GM21367 (cell line): ENCODE measurements around the gene DLGAP4.

ENCODE experiments used
- ATAC-seq: cut with Tn5 transposase; IDR thresholded peaks from one replicate; pipeline ENCODE4 v1.9.1; 2021; ENCODE audit not compliant: unreplicated experiment

Gene DLGAP4

DNA sequence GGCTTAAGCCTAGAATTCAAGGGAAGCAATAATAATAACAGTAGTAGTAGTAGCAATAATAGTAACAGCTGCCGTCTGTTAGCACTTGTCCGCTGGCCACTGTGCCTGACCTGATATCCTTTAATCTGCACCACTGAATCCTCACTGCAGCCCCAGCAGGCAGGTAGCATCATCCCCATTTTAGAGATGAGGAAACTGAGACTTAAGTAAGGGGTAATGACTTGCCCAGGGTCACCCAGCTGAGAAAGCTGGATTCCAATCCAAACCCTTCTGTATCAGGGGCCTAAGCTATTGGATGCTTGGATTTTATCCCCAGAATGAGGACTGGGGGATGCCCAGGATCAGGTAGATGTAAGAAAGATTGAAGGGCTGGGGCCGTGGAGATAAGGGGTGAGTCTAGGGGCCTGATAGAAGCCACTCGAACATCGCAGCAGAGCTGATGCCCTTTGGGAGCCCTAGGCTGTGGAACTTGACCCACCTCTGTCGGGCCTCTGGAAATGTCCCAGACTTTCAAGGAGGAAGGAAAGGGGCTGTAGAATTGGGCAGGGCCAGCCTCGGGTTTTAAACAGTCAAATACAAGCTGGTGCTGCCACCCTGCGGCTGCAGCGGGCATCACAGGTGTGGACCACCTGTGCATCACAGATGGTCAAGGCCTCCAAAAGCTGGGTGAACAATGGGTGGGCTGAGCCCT, 133.0 kb downstream of the DLGAP4 start:
- ATAC-seq = no peak

DNA sequence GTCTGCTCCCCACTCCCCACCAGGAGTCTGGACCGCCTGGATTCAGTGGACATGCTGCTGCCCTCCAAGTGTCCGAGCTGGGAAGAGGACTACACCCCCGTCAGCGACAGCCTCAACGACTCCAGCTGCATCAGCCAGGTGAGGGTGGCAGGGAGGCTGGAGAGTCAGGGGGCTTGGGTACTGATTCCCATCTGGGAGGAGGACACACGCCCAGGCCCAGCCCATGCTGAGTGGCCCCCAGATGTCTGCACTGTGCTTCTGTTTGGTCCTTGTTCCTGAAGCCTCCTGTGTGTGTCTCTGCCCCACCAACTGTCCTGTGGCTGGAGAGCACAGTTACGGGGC, 133.6 kb downstream of the DLGAP4 start:
- ATAC-seq = no peak

DNA sequence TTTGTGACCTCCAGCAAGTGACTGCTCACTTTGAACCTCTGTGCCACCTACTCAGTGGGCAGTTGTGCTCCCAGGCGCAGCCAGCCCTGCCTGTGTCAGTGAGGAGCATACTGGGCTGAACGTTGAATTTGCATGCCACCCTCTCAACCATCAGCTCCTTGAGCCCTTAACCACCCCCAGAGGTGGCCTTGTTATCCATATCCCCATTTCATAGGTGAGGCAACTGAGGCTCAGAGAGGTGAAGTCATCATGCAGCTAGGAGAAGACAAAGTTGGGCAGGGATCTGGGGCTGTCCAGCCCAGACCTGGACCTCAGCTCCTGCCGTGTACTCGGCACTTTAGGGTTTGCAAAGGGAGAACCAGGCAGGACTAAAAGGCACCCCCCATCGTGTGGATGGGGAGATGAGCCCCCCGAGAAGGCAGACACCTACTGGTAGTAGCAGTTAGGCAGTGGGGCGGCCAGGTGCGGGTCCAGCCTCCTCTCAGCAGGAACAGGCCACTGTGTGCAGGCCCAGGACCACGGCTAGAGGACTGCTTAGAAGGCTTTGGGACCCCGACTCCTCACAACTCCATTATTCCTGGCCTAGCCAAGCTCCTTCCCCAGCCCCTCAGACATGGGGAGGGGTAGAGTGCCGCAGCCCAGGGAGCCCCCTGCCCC, 134.4 kb downstream of the DLGAP4 start:
- ATAC-seq = no peak

GRCh38 chr20:36441027-36441414, 134.9 kb downstream of the DLGAP4 start:
- no peak for ATAC-seq

DNA sequence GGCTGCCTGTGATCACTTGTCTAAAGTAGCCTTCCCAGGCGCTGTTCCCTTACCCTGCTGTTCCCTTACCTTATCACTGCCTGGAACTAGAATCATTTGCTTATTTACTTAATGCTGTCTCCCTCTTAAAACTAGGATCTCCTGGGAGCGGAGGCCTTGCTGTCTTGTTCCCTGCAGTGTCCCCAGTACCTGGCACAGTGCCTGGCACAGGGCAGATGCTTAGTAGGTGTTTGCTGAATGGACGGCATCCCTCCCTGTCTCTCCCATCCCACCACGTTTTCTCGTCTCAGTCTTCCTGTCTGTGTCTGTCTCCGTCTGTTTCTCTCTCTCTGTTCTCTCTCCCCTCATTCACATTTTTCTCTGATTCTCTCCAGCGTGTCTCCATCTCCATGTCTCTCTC, 135.3 kb downstream of the DLGAP4 start:
- no peak for ATAC-seq

DNA sequence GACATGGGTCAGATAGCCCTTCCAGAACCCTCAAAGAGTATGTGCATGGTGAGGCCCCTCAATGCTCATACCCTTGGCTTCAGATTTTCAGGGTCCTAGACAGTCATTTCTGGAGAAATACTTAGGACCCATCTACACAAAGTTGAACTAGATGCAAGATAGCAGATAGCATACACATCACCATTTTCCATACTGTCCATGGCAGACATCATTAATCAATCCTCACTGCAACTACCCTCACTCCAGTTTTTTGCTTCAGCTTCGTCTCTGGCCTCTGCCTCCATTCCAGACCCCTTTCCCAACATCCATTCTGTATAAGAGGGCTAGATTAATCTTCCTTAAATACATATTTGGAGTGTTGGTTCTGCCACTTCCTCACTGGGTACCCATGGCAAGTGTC, 139.7 kb downstream of the DLGAP4 start:
- ATAC-seq = no peak

DNA sequence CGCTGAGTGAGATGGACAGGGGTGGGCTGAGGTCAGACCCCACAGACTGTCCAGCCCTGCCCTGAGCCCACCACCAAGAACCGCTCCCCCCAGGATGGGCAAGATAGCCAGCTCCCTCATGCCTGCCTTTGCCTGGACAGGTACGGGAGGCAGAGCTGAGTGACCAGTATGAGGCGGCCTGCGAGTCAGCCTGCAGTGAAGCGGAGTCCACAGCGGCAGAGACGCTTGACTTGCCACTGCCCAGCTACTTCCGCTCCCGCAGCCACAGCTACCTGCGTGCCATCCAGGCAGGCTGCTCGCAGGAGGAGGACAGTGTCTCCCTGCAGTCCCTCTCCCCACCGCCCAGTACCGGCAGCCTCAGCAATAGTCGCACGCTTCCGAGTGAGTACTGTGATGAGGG, 140.4 kb downstream of the DLGAP4 start:
- no peak for ATAC-seq

DNA sequence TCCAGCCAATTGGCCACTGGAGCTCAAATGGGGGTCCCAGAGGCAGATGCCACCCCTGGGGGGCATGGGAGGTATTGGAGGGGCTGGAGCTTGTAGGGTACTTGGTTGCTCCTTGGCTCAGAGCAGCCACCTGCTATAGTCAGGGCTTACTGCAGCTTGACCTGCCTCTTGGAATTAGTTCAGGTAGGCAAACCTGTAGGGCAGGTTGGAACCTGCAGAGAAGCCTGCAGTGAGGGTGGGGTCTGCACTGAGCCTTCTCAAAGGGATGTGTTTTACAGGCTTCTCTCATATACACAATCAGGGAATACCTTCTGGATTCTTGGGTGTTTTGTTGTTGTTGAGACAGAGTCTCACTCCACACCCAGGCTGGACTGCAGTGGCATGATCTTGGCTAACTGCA, 141.0 kb downstream of the DLGAP4 start:
- no peak for ATAC-seq

- no peak for ATAC-seq
These were observed 143.5 kb downstream of the DLGAP4 start for GRCh38 chr20:36449663-36450062.

GRCh38 chr20:36454332-36454697, 148.2 kb downstream of the DLGAP4 start:
- no peak for ATAC-seq

GRCh38 chr20:36454698-36455427, 148.7 kb downstream of the DLGAP4 start:
- ATAC-seq = no peak

DNA sequence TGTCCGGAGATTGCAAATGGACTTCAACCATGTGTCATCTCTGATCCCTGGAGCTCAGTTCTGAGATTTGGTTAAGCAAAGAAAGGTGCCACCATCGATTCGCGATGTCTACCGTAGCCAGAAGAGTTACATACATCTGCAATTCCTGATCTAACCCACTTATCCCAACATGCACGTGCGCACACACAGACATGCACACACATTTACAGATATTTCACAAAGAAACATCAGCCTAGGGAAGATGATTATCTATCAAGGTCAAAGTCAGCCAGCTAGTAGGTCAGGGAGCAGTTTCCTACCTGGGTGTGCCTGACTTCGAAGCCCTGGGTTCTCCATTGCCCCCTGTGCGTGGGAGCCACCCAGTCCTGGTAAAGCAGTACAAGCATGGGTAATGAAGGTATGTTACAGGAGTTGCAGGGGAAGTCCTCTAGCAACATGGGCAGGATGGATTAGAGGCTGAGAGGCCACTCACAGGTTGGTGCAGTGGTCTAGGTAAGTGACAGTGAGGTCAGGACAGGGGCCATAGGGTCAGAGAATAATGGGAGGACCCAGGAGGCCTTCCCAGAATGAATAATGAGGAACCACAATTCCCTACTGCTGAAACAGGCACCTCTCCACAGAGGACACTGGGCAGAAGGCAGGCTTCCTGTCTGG, 150.0 kb downstream of the DLGAP4 start:
- no peak for ATAC-seq

DNA sequence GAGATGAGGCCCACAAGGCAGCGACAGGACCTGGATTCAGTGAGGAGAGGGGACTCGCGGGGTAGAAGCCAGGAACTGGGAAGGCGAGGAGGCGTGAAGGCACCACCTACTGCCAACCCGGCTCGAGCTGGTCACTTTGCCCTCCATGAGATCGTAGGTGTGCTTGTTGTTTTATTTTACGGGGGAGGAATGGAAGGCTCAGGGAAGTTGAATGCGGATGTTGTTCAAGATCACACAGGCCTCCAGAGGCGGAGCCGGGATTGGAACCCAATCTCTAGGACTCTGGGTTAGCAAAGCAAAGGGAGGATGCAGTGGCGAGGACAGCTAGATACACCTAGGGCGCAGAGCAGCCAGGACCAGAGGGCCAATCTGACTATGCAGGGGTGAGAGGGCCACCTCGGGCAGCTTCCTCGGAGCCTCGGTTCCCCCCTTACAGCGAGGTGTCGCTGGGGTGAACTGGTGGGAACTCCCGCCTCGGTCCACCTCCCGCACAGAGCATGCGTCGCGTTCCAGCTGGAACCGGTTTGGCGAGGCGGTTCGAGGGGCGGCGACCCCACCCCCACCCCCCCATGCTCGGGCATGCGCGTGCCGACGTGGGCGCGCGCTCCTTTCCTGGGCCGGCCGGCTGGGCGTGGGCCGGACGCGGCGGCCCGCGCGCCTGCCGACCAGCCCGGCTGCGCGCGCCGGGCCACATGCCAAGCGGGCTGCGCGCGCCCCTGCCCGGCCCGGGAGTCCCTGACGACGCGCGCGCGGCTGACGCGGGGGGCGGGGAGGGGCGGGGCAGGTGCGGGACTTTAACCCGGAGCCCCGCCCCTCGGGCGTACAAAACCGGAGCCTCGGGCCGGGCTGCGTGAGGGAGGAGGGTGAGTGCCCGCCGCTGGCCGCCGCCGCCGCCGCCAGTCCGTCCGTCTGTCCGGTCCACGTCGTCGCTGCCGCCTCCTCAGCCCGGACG, 154.8 kb downstream of the DLGAP4 start:
- ATAC-seq = peak; percentile 51

GRCh38 chr20:36461600-36462439, 155.7 kb downstream of the DLGAP4 start:
- ATAC-seq = peak; percentile 3

DNA sequence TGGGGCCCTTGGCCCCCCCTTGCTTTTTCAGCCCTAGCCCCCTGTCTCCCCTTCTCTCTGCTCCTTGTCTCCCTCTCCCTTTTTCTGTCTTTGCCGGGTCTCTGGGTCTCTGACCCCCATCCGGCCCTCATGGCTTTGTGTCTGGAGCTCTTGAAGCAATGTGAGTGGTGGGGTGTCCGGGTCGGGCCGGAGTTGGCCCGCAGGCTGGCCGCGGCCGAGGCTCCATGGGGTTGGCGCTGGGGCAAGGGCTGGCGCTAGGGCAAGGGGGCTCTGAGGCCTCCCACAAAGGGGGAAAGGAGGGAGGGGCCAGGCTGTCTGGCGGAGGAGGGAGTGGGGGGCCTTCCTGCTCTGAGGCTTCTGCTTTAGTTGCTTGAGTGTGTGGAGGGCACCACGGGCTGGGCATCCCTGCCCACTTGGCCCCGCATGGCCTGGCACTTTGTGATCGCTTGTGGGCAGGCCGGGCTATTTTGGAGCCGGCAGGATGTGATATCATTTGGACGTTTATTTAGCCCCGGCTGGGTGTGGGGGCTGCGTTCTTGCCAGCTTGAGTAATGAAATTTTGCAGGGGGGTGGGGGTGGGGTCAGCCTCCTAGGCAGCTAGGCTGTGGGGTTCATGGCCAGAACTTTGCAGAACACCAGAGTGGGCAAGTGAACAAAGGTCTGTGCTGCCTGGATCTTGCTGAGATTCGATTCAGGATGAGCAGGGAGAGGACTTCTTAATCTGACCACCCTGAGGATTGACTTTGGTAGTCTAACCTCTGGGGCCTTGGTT, 156.5 kb downstream of the DLGAP4 start:
- no peak for ATAC-seq

GRCh38 chr20:36463212-36464061, 157.3 kb downstream of the DLGAP4 start:
- no peak for ATAC-seq

- no peak for ATAC-seq
These were observed 159.3 kb downstream of the DLGAP4 start for GRCh38 chr20:36465109-36466080.
